ENCODE results near the gene RYR2. TPM values are rescaled to one million over a fixed set of nuclear protein-coding genes. Genes with fewer than 3 reads are reported as not detected.

Gene RYR2
- total and polyA plus RNA-seq, 2 of the 8 experiments (the other 6 are each of a cell fraction or from before 2014, with no cell fraction given): 1.3 to 4.4 TPM

DNA sequence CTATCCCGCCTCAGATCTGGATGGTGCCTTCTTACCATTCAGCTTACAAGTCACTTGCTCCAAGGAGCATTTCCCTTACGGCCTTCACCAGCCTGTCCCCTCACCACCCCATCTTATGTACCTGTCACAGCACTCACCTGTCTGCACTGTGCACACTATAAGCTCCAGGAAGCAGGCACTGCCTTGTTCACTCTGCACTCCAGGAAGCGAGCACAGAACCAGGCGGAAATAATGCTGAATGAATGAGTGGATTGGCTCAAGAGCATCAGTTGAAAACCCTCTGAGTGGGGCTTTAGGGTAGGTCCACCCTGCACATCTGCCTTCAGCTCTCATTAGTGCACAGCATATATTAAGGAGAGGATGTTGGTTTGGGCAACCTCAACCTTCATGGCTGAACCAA, 8.9 kb upstream of the RYR2 start:
- Histone ChIP-seq H3K79me2 (ENCODE audit: control insufficient read depth in 1 of 2, insufficient read depth in 2 of 2, low read length in 2 of 2) (no peaks in the 10 kb centered on the region), H4K91ac (replicated peaks; ENCODE audit: insufficient read length, low read length) (peak overlapping the region; percentile 83), H3K4me1 (replicated peaks in 1 of 4; ENCODE audit: control insufficient read depth in 3 of 4, insufficient read depth in 4 of 4, low read length in 3 of 4) (peaks cover 0 to 9% (median 7%) of the 10 kb centered on the region in 4 experiments; a peak in 6 of 7 replicates), H3K4me2 (ENCODE audit: insufficient read depth in 1 of 2, low read depth in 2 of 2, low read length in 2 of 2) (no peak overlapping the region), H3K9ac (replicated peaks in 1 of 4; ENCODE audit: extremely low read depth in 1 of 4, low read depth in 3 of 4, low read length in 3 of 4) (no peak overlapping the region; a peak in 1 of 7 replicates), H3K79me1 (ENCODE audit: low read depth, low read length) (no peaks in the 10 kb centered on the region), H3K18ac (ENCODE audit: extremely low read depth, low read length) (peak overlapping the region; percentile 78; the same call in 1 of the 2 replicates), H3K56ac (replicated peaks; ENCODE audit: insufficient read length, low read depth, low read length) (no peak overlapping the region), H3K27ac (ENCODE audit: low read depth, low read length) (no peak overlapping the region), H4K5ac (ENCODE audit: insufficient read length, low read depth, low read length) (no peak overlapping the region), H2BK120ac (replicated peaks; ENCODE audit: low read depth, low read length) (no peak overlapping the region), H4K8ac (ENCODE audit: extremely low read depth, insufficient read depth, low read length) (no peak overlapping the region), H3K23me2 (ENCODE audit: low read depth, low read length) (no peaks in the 10 kb centered on the region; the same call in 1 of the 2 replicates), H2BK12ac (ENCODE audit: low read depth, low read length) (peak overlapping the region; percentile 95), H4K20me1 (replicated peaks in 1 of 2; ENCODE audit: control insufficient read depth in 1 of 2, insufficient read depth in 2 of 2, low read length in 2 of 2) (no peaks in the 10 kb centered on the region), H3K23ac (ENCODE audit: insufficient read length) (no peak overlapping the region), H2AFZ (ENCODE audit: low read length) (no peak overlapping the region), H2AK5ac (ENCODE audit: low read depth, low read length) (peak overlapping the region; percentile 95; the same call in 1 of the 2 replicates), H3K4me3 (ENCODE audit: extremely low read depth in 1 of 4, insufficient read depth in 2 of 4, low read depth in 3 of 4, low read length in 4 of 4) (no peak overlapping the region), H2BK20ac (ENCODE audit: low read length) (peak overlapping the region; percentile 84; the same call in 1 of the 2 replicates), H3K14ac (ENCODE audit: insufficient read length) (no peak overlapping the region), H3K9me3 (ENCODE audit: insufficient read depth in 2 of 2, low read depth in 1 of 2, low read length in 1 of 2) (no peaks in the 10 kb centered on the region), H2BK5ac (ENCODE audit: low read depth, low read length) (peak overlapping the region; percentile 68; the same call in 1 of the 2 replicates), H3K36me3 (ENCODE audit: control insufficient read depth in 2 of 4, insufficient read depth in 4 of 4, low read length in 3 of 4) (no peaks in the 10 kb centered on the region), H3K27me3 (replicated peaks in 1 of 4; ENCODE audit: control insufficient read depth in 3 of 4, extremely low read depth in 1 of 4, insufficient read depth in 3 of 4, low read length in 3 of 4) (no peaks in the 10 kb centered on the region; a peak in 1 of 7 replicates), H3K4ac (replicated peaks; ENCODE audit: insufficient read length, low read depth, low read length) (peak overlapping the region; percentile 28), H2BK15ac (ENCODE audit: low read length) (0 out of 2 replicates have a peak overlapping the region, but pooled peaks have one; percentile 66)
- WGBS, 2 experiments (ENCODE audit: extremely low coverage in 1 of 2, insufficient coverage in 1 of 2, insufficient read length in 1 of 2, insufficient replicate concordance in 2 of 2, low coverage in 1 of 2, low lambda C conversion rate in 2 of 2, missing lambda C conversion rate in 1 of 2): 81% methylated on average over 4 of the region's 4 CpGs; no CpG with 5 or more reads in 1 of the 2 experiments
- CTCF ChIA-PET (ENCODE audit: partially characterized antibody): interaction anchor here (0.9 to 1.6 kb wide), 5 partner anchors 9 to 529 kb away, joined by 3 to 7 read pairs (median 4); partner anchors contain the start of gene RYR2
- FAIRE-seq (no peak), DNase-seq (ENCODE audit: low read depth in 1 of 2, low spot score in 2 of 2) (no peak)
- POLR2A ChIA-PET (ENCODE audit: partially characterized antibody): interaction anchor here (3.0 kb wide), 1 partner anchor 9 kb away, joined by 14 read pairs; the partner anchor contains the start of gene RYR2
- TF ChIP-seq SIRT6 (IDR thresholded peaks at IDR 0.05; ENCODE audit: low read length): no peak
- TF ChIP-seq, protein P1, sequence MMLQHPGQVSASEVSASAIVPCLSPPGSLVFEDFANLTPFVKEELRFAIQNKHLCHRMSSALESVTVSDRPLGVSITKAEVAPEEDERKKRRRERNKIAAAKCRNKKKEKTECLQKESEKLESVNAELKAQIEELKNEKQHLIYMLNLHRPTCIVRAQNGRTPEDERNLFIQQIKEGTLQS (IDR thresholded peaks at IDR 0.05; ENCODE audit: insufficient read depth, low read depth, low read length): no peak
- TF ChIP-seq SP4 (IDR thresholded peaks at IDR 0.05; ENCODE audit: low read length): no peak
- no peak for TF ChIP-seq KDM4A (IDR thresholded peaks at IDR 0.05; ENCODE audit: low read depth, low read length, severe bottlenecking)
- no peak for TF ChIP-seq EGR1 (IDR thresholded peaks at IDR 0.05; ENCODE audit: borderline replicate concordance, low read depth, low read length)
- no peak for TF ChIP-seq RNF2 (IDR thresholded peaks at IDR 0.05; ENCODE audit: borderline replicate concordance, low read depth, low read length, missing control alignments, poor library complexity, severe bottlenecking)
- TF ChIP-seq CHD1 (IDR thresholded peaks at IDR 0.05; ENCODE audit: low read depth, low read length): no peak
- TF ChIP-seq RBBP5 (IDR thresholded peaks at IDR 0.05; ENCODE audit: borderline replicate concordance, low read depth, low read length): no peak
- TF ChIP-seq TAF7 (optimal IDR thresholded peaks at IDR 0.05; ENCODE audit: borderline replicate concordance, low read depth, low read length): no peak
- no peak for TF ChIP-seq ZNF274 (IDR thresholded peaks at IDR 0.05; ENCODE audit: borderline replicate concordance, extremely low read depth, low read length)
- TF ChIP-seq EP300 (IDR thresholded peaks at IDR 0.05; ENCODE audit: borderline replicate concordance in 1 of 2, low read depth in 2 of 2, low read length in 2 of 2): no peak
- no peak for TF ChIP-seq CTBP2 (IDR thresholded peaks at IDR 0.05; ENCODE audit: borderline replicate concordance, insufficient read depth, insufficient read length, low read length)
